Coronary artery (tissue), 2 donors: ENCODE results near the gene PKN1.
A peak's percentile ranks its signal among the peaks of the same experiment; 100 is the strongest.
"Not testable (repeated sequence)": the region's sequence is repeated elsewhere in the genome, so short reads cannot be mapped to it uniquely, and the experiment has no call there.

ENCODE experiments used
- DNase-seq: peaks from one replicate; pipeline ENCODE4 v3.0.0-alpha.2; 2017; ENCODE audit warnings: low spot score
- H3K27ac ChIP-seq, 2 donors: fragments of 200-600 bp; sonication (generic); one replicate each; pipeline ENCODE4 v1.5.1; 2016 to 2019
- H3K4me3 ChIP-seq: fragments of 200-600 bp; sonication (generic); 2 replicates; pipeline ENCODE4 v1.5.1; 2016; ENCODE audit warnings: mild to moderate bottlenecking, moderate library complexity
- CTCF ChIP-seq: fragments of 200-600 bp; sonication (generic); IDR thresholded peaks from one replicate; pipeline ENCODE4 v1.5.1; 2019; ENCODE audit warnings: antibody characterized with exemption

Gene PKN1

GRCh38 chr19:14394167-14394566 is 38.9 kb upstream of the PKN1 start:
- DNase-seq = no peak
- Histone ChIP-seq H3K4me3 (no peak overlapping the region), H3K27ac (no peak overlapping the region)
- TF ChIP-seq CTCF = no peak

GRCh38 chr19:14395262-14395661 is 37.8 kb upstream of the PKN1 start:
- no peak for DNase-seq
- Histone ChIP-seq H3K4me3 (no peak overlapping the region), H3K27ac (no peak overlapping the region)
- no peak for TF ChIP-seq CTCF

GRCh38 chr19:14395710-14396336 is 37.3 kb upstream of the PKN1 start:
- H3K4me3 ChIP-seq = no peak overlapping the region
- no peak overlapping the region for H3K27ac ChIP-seq
- DNase-seq = no peak
- TF ChIP-seq CTCF = no peak

DNA sequence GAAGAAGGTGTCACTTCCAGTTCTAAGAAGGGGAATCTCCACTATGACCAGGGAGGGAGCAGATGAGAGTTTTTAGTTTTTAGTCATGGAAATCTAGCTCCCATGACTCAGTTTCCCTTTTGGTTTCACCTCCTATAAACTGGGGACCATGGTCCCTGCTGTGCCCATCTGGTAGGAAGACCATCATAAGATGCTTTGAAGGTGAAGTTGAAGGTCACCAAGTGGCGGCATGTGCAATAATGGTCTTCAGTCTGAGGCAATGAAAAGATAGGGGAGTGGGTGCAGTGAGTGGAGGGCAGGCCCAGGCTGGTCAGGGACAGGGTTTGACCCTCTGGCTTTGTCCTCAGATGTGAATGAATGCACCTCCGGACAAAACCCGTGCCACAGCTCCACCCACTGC is 36.4 kb upstream of the PKN1 start:
- H3K4me3 ChIP-seq, DNase-seq: not testable (repeated sequence)
- H3K27ac ChIP-seq = peak overlapping the region in 1 of 2 donors; percentile 6

DNA sequence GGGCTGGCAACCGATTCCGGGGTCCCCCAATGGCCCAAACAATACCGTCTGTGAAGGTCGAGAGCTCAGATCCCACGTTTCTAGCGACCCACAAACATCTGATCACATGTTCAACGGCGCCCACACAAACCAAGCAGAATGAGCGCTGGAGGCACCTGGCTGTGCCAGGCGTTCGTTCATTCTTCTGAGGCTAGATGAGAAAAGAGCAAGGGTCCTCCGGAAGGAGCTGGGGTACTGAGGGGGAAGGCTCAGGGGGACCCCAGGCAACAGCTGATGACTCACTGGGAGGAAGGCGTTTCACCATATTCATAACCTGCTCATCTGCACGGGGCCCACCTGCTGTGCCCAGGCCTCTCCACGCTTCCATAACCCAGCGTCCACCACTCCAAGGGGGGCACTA is 35.9 kb upstream of the PKN1 start:
- not testable (repeated sequence) for DNase-seq, H3K4me3 ChIP-seq, H3K27ac ChIP-seq

DNA sequence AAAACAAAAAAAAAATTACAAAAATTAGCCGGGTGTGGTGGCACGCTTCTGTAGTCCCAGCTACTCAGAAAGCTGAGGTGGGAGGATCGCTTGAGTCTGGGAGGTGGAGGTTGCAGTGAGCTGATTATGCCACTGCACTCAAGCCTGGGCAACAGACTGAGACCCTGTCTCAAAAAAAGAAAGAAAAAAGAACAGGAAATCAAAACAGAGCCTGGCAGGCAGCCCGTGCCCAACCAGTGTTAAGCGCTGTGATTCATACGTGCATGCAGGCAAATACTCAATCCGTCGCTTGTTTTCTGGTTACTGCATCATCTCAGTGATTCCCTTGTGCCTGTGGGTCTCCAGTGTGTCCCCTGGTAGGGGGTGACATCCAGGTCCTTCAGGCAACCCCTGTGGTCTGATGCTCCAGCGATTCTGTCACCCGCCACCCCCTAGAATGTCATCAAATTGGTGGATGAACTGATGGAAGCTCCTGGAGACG is 32.1 kb upstream of the PKN1 start:
- Histone ChIP-seq H3K4me3 (no peak overlapping the region), H3K27ac (peak overlapping the region; percentile 40 to 77)
- TF ChIP-seq CTCF = no peak
- DNase-seq = no peak

- H3K27ac ChIP-seq = peak overlapping the region; percentile 40 to 77
Measured at GRCh38 chr19:14401468-14402195, 31.5 kb upstream of the PKN1 start.

More at GRCh38 chr19:14401468-14402195, 31.5 kb upstream of the PKN1 start:
- no peak for DNase-seq
- no peak overlapping the region for H3K4me3 ChIP-seq
- TF ChIP-seq CTCF = no peak
